OCI-LY1 (cell line): ENCODE measurements around the gene TFPI.
A peak's percentile ranks its signal among the peaks of the same experiment; 100 is the strongest.

Experiments
- H2AFZ ChIP-seq: fragments of 200-600 bp; sonication (generic), shearing (Covaris generic); 2 replicates; pipeline ENCODE4 v1.6.0; 2014; ENCODE audit warnings: antibody characterized with exemption, mild to moderate bottlenecking, low read length
- H3F3A ChIP-seq: fragments of 200-600 bp; sonication (generic), shearing (Covaris generic); 2 replicates; pipeline ENCODE4 v1.6.0; 2014; ENCODE audit warnings: mild to moderate bottlenecking, antibody characterized with exemption, low read length, moderate library complexity; ENCODE audit not compliant: insufficient read depth
- H3K27ac ChIP-seq: fragments of 200-600 bp; sonication (generic); 2 replicates; pipeline ENCODE4 v1.5.1; 2014; ENCODE audit warnings: low read length, mixed run types, mild to moderate bottlenecking, low read depth; ENCODE audit not compliant: poor library complexity, severe bottlenecking
- H3K27me3 ChIP-seq: fragments of 200-600 bp; sonication (generic); 2 replicates; pipeline ENCODE4 v1.6.0; 2014; ENCODE audit warnings: antibody characterized with exemption, mild to moderate bottlenecking, low read length, moderate library complexity; ENCODE audit not compliant: insufficient read depth
- H3K36me3 ChIP-seq: fragments of 200-600 bp; sonication (generic); 2 replicates; pipeline ENCODE4 v1.6.1; 2014; ENCODE audit warnings: mild to moderate bottlenecking, antibody characterized with exemption, low read length, moderate library complexity, mixed read lengths; ENCODE audit not compliant: insufficient read depth
- H3K4me1 ChIP-seq: fragments of 200-600 bp; sonication (generic); 2 replicates; pipeline ENCODE4 v1.5.1; 2014; ENCODE audit warnings: mild to moderate bottlenecking, low read length, moderate library complexity; ENCODE audit not compliant: insufficient read depth, severe bottlenecking
- H3K4me2 ChIP-seq: fragments of 200-600 bp; sonication (generic), shearing (Covaris generic); 2 replicates; pipeline ENCODE4 v1.6.1; 2014; ENCODE audit warnings: low read length
- H3K4me3 ChIP-seq: fragments of 200-600 bp; sonication (generic); 2 replicates; pipeline ENCODE4 v1.5.1; 2014; ENCODE audit warnings: low read length, low read depth, mild to moderate bottlenecking, mixed read lengths; ENCODE audit not compliant: poor library complexity, severe bottlenecking
- H3K79me2 ChIP-seq: fragments of 200-600 bp; shearing (Covaris generic); 2 replicates; pipeline ENCODE4 v1.6.1; 2016; ENCODE audit warnings: mixed run types, low read length, mixed read lengths; ENCODE audit not compliant: insufficient read depth
- H3K9ac ChIP-seq: fragments of 200-600 bp; sonication (generic), shearing (Covaris generic); 2 replicates; pipeline ENCODE4 v1.6.1; 2014; ENCODE audit warnings: mild to moderate bottlenecking, low read length, mixed read lengths
- H3K9me2 ChIP-seq: fragments of 200-600 bp; sonication (generic), shearing (Covaris generic); 2 replicates; pipeline ENCODE4 v1.6.1; 2014; ENCODE audit warnings: low read depth, mild to moderate bottlenecking, low read length, mixed read lengths
- H3K9me3 ChIP-seq: fragments of 200-600 bp; shearing (Covaris generic); 2 replicates; pipeline ENCODE4 v1.6.1; 2014; ENCODE audit warnings: low read length, mixed read lengths
- H4K20me1 ChIP-seq: fragments of 200-600 bp; sonication (generic), shearing (Covaris generic); 2 replicates; pipeline ENCODE4 v1.6.0; 2016; ENCODE audit warnings: mild to moderate bottlenecking, low read length; ENCODE audit not compliant: insufficient read depth
- CTCF ChIP-seq: fragments of 200-600 bp; sonication (generic), shearing (Covaris generic); IDR thresholded peaks from 2 replicates; pipeline ENCODE4 v1.5.1; 2017; ENCODE audit warnings: mild to moderate bottlenecking, antibody characterized with exemption, low read length, moderate library complexity, mixed read lengths
- EZH2 ChIP-seq: fragments of 200-600 bp; sonication (generic), shearing (Covaris generic); IDR thresholded peaks from 2 replicates; pipeline ENCODE4 v1.8.0; 2017; ENCODE audit warnings: borderline replicate concordance, mixed run types, mild to moderate bottlenecking, antibody characterized with exemption, low read length, moderate library complexity, mixed read lengths

Gene TFPI

GRCh38 chr2:187500585-187501359, 53.5 kb downstream of the TFPI start:
- TF ChIP-seq CTCF, result peak; percentile 13; the same call in 1 of the 2 replicates
- TF ChIP-seq EZH2, result no peak
- H3K9me2 ChIP-seq, result no peaks in the 10 kb centered on the region
- H3K4me3 ChIP-seq, result no peak overlapping the region
- H3K4me2 ChIP-seq, result no peak overlapping the region
- no peaks in the 10 kb centered on the region for H3K27me3 ChIP-seq
- H3K79me2 ChIP-seq, result no peaks in the 10 kb centered on the region
- H4K20me1 ChIP-seq, result no peaks in the 10 kb centered on the region
- H2AFZ ChIP-seq, result no peak overlapping the region
- H3F3A ChIP-seq, result no peaks in the 10 kb centered on the region
- H3K27ac ChIP-seq, result no peak overlapping the region
- H3K36me3 ChIP-seq, result no peaks in the 10 kb centered on the region
- H3K4me1 ChIP-seq, result no peaks in the 10 kb centered on the region
- H3K9ac ChIP-seq, result no peak overlapping the region
- H3K9me3 ChIP-seq, result no peaks in the 10 kb centered on the region

GRCh38 chr2:187499941-187500532, 54.2 kb downstream of the TFPI start:
- Histone ChIP-seq H3K9me2 (no peaks in the 10 kb centered on the region), H3K27ac (no peak overlapping the region), H2AFZ (no peak overlapping the region), H3K9me3 (no peaks in the 10 kb centered on the region), H3K79me2 (no peaks in the 10 kb centered on the region), H3K9ac (no peak overlapping the region), H3K4me3 (no peak overlapping the region), H3K27me3 (no peaks in the 10 kb centered on the region), H3K36me3 (no peaks in the 10 kb centered on the region), H3K4me1 (no peaks in the 10 kb centered on the region), H4K20me1 (no peaks in the 10 kb centered on the region), H3F3A (no peaks in the 10 kb centered on the region), H3K4me2 (no peak overlapping the region)
- TF ChIP-seq EZH2 (no peak), CTCF (peak; percentile 64)

DNA sequence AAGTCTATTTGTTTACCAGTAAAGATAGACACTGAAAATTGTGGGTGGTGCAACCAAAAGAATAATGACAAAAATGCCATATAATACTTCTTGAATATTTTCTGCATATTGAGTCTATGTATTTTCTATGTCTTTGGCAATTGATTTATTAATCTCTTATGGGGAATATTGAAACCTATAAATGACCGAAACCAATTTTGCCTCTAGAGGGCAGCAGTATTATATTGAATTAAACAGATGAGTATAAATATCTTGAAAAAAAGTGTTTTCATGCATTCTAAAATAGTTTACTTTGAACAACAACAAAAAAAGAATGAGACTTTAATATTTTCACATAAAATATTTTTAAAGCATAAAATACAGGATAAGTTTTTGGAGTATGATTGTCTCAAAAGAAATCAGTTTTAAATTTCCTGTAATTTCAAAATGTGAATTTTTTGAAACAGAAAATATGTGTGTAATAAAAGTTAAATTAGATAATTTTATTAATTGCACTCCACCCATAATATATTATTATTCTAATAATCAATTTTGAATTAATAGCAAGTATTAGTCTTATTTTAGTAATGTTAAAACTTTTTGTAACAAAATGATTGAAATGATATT, 56.3 kb downstream of the TFPI start:
- TF ChIP-seq EZH2 (no peak), CTCF (peak; percentile 62)
- no peaks in the 10 kb centered on the region for H3K27me3 ChIP-seq
- no peaks in the 10 kb centered on the region for H3K79me2 ChIP-seq
- no peak overlapping the region for H3K4me3 ChIP-seq
- H2AFZ ChIP-seq, result no peak overlapping the region
- H3K9ac ChIP-seq, result no peak overlapping the region
- no peaks in the 10 kb centered on the region for H3K9me3 ChIP-seq
- no peaks in the 10 kb centered on the region for H3K36me3 ChIP-seq
- no peaks in the 10 kb centered on the region for H3K9me2 ChIP-seq
- no peak overlapping the region for H3K4me2 ChIP-seq
- no peaks in the 10 kb centered on the region for H4K20me1 ChIP-seq
- no peak overlapping the region for H3K27ac ChIP-seq
- H3K4me1 ChIP-seq, result no peaks in the 10 kb centered on the region
- H3F3A ChIP-seq, result no peaks in the 10 kb centered on the region
